Superior temporal gyrus (tissue), 1 donor: Measurements from ENCODE around the gene MGAT5B.
A peak's percentile ranks its signal among the peaks of the same experiment; 100 is the strongest.
"Not testable (repeated sequence)": the region's sequence is repeated elsewhere in the genome, so short reads cannot be mapped to it uniquely, and the experiment has no call there.

Source experiments
- DNase-seq: peaks from one replicate; pipeline ENCODE4 v3.0.0-alpha.2; 2016; ENCODE audit errors: extremely low spot score

MGAT5B gene

GRCh38 chr17:76951375-76951905 lies 83.2 kb downstream of the MGAT5B start:
- DNase-seq = no peak

- no peak for DNase-seq
These were observed 84.2 kb downstream of the MGAT5B start for GRCh38 chr17:76952402-76952801.

- DNase-seq = no peak
These were observed 84.9 kb downstream of the MGAT5B start for GRCh38 chr17:76953066-76953465.

- no peak for DNase-seq
These were observed 85.7 kb downstream of the MGAT5B start for GRCh38 chr17:76953946-76954345.

GRCh38 chr17:76955191-76955590 lies 87.0 kb downstream of the MGAT5B start:
- no peak for DNase-seq

GRCh38 chr17:76956846-76957540 lies 88.8 kb downstream of the MGAT5B start:
- no peak for DNase-seq

- peak; percentile 53 for DNase-seq
These were observed 89.7 kb downstream of the MGAT5B start for GRCh38 chr17:76957678-76958464.

GRCh38 chr17:76958974-76959373 lies 90.8 kb downstream of the MGAT5B start:
- DNase-seq = no peak

GRCh38 chr17:76961869-76962268 lies 93.7 kb downstream of the MGAT5B start:
- DNase-seq = no peak

DNA sequence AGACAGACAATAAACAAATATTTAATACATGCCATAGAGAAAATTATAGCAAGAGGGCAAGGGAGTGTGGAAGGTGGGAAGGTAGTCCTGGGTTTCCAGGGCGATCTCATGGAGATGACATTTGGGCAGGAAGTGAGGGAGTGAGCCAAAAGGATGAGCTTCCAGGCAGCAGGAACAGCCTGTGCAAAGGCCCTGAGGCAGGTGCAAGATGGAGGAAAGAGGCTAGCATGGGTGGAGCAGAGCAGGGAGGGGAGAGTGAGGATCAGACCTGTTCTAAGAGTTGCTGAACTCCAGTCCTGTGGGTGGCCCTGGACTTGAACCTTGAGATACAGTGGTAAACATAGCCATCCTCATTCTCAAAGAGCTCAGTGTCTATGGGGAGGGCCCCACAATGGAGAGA lies 94.7 kb downstream of the MGAT5B start:
- no peak for DNase-seq

GRCh38 chr17:76966016-76966415 lies 97.8 kb downstream of the MGAT5B start:
- no peak for DNase-seq

DNA sequence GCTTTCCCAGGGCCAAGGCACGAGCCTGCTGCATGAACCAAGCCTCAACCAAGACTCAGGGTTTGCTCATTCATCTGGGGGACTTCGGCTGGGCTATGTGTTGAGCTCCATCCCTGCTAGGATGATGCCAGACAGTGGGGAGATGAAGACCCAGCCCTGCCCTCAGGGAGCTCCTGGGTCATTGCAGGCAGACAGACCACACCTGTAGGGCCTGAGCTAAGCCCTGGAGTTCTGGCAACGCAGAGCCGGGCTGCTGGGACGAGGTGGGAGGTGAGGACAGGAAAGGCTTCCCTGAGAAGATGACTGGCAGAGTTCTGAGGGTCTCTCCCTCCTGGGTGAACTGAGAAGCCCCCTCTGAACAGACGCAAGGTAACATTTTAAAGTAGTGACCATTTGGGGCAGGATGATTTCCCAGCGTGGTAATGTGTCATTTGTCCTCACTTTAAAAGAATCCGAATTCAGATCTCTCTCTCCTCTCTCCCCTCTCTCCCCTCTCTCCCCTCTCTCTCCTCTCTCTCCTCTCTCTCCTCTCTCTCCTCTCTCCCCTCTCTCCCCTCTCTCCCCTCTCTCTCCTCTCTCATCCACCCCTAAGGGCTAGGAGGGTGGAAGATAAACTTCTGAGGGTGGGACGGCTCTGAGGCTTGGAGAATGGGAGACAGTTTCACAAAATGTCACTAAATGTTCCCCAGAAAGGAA lies 98.4 kb downstream of the MGAT5B start:
- no peak for DNase-seq

DNA sequence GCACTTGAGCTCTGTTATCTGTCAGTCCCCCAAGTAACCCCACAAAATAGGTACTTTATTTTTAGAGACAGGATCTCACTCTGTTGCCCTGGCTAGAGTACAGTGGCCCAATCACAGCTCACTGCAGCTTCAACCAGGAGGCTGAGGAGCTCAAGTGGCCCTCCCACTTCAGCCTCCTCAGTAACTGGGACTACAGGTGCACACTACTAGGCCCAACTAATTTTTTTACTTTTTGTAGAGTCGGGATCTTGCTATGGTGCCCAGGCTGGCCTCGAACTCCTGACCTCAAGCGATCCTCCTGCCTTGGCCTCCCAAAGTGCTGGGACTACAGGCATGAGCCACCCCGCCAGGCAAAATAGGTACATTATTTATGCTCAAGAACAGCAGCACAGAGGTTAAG lies 99.6 kb downstream of the MGAT5B start:
- DNase-seq = no peak

- DNase-seq = no peak
These were observed 100.7 kb downstream of the MGAT5B start for GRCh38 chr17:76968707-76969597.

- no peak for DNase-seq
These were observed 101.5 kb downstream of the MGAT5B start for GRCh38 chr17:76969598-76970172.

- not testable (repeated sequence) for DNase-seq
These were observed 102.0 kb downstream of the MGAT5B start for GRCh38 chr17:76970228-76970627.

GRCh38 chr17:76972046-76972641 lies 103.9 kb downstream of the MGAT5B start:
- no peak for DNase-seq

DNA sequence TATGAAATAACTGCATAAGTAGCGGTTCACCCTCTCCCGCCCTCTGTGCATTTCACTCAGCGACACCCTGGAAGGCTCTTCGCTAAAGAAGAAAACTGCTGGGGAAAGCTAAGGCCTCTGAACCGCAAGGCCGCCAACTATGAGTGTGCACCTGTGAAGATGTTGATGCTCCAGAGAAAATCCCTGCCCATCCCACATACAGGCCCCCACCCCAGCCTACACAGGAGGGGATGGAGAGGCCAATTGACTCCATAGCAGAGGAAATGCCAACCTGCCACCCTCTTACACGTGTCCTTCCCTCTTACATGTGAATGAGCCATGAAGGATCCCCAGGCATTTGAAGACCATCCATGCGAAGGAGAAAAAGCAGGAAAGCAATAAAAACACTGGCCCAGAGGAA lies 104.8 kb downstream of the MGAT5B start:
- no peak for DNase-seq

DNA sequence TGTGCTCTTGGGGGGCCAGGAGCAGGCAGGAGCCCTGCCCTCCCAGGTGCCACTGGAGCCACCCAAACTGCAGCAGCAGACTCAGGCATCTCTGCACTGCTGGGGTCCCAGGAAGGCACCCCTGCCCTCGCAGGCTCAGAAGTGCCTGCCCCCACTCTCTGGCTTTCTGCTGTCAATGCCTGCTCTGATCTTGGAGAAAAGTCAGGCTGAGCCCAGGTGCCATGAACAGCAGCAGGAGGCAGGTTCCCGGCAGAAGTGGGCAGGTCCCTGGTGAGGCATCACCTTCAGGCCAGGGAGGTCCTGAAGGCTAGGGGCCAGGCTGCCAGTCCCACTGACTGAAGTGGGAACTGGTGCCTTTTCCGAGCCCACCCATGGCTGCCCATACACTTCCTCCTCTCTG lies 106.5 kb downstream of the MGAT5B start:
- no peak for DNase-seq

GRCh38 chr17:76978050-76978449 lies 109.8 kb downstream of the MGAT5B start:
- not testable (repeated sequence) for DNase-seq
